OCI-LY7 (cell line): ENCODE data around the gene NPR3. TPM values are rescaled to one million over a fixed set of nuclear protein-coding genes. Genes with fewer than 3 reads are reported as not detected.

Experiments used
- BruUV-seq: library from RNA; stranded (reverse); fragments of 400-500 nt; replicated peaks from 2 replicates; lab custom pipeline; 2021; lab: Mats Ljungman, UMichigan
- CTCF ChIA-PET: fragments of 300-600 bp; sonication (Branson Sonifier 250); formaldehyde crosslinking; loops from one replicate; lab custom pipeline; 2022; ENCODE audit warnings: antibody characterized with exemption; ENCODE audit not compliant: unreplicated experiment; lab: Charles Lee
- POLR2A ChIA-PET: fragments of 300-600 bp; sonication (Branson Sonifier 250); formaldehyde crosslinking; loops from one replicate; lab custom pipeline; 2022; ENCODE audit warnings: antibody characterized with exemption; lab: Charles Lee
- DNase-seq: peaks from one replicate; pipeline ENCODE4 v3.0.0-alpha.2; 2015; ENCODE audit warnings: low spot score
- H2AFZ ChIP-seq: fragments of 200-600 bp; sonication (generic), shearing (Covaris generic); 2 replicates; pipeline ENCODE4 v1.6.1; 2014; ENCODE audit warnings: mild to moderate bottlenecking, antibody characterized with exemption, low read length, moderate library complexity
- H3K27ac ChIP-seq: fragments of 200-600 bp; sonication (generic); 2 replicates; pipeline ENCODE4 v1.5.1; 2014; ENCODE audit warnings: mixed run types, low read depth, mild to moderate bottlenecking, moderate library complexity, low read length, inconsistent platforms; ENCODE audit not compliant: poor library complexity, severe bottlenecking
- H3K36me3 ChIP-seq: fragments of 200-600 bp; sonication (generic); 2 replicates; pipeline ENCODE4 v1.6.1; 2014; ENCODE audit warnings: mild to moderate bottlenecking, antibody characterized with exemption, low read length, moderate library complexity, mixed read lengths; ENCODE audit not compliant: insufficient read depth
- H3K4me1 ChIP-seq: fragments of 200-600 bp; sonication (generic); 2 replicates; pipeline ENCODE4 v1.5.1; 2014; ENCODE audit warnings: mild to moderate bottlenecking, low read length; ENCODE audit not compliant: insufficient read depth, poor library complexity, severe bottlenecking
- H3K4me2 ChIP-seq: fragments of 200-600 bp; sonication (generic); 2 replicates; pipeline ENCODE4 v1.6.1; 2014; ENCODE audit warnings: mild to moderate bottlenecking, low read length
- H3K4me3 ChIP-seq: fragments of 200-600 bp; sonication (generic); 2 replicates; pipeline ENCODE4 v1.5.1; 2014; ENCODE audit warnings: mild to moderate bottlenecking, low read depth, low read length; ENCODE audit not compliant: poor library complexity, severe bottlenecking
- H3K79me2 ChIP-seq: fragments of 200-600 bp; sonication (generic); 2 replicates; pipeline ENCODE4 v1.6.1; 2016; ENCODE audit warnings: low read depth, mild to moderate bottlenecking, low read length, moderate library complexity, mixed read lengths; ENCODE audit not compliant: insufficient read depth
- H3K9me2 ChIP-seq: fragments of 200-600 bp; sonication (generic); 2 replicates; pipeline ENCODE4 v1.6.1; 2016; ENCODE audit warnings: mild to moderate bottlenecking, low read length, mixed read lengths; ENCODE audit not compliant: insufficient read depth
- H3K9me3 ChIP-seq: fragments of 200-600 bp; sonication (generic); 2 replicates; pipeline ENCODE4 v1.6.1; 2014; ENCODE audit warnings: mild to moderate bottlenecking, mixed run types, low read length, mixed read lengths
- H4K20me1 ChIP-seq: fragments of 200-600 bp; sonication (generic); 2 replicates; pipeline ENCODE4 v1.6.1; 2014; ENCODE audit warnings: mild to moderate bottlenecking, antibody characterized with exemption, low read length, moderate library complexity, mixed read lengths; ENCODE audit not compliant: insufficient read depth
- EZH2phosphoT487 ChIP-seq: fragments of 200-600 bp; sonication (generic); IDR thresholded peaks from 2 replicates; pipeline ENCODE4 v1.6.1; 2018; ENCODE audit warnings: low read depth, borderline replicate concordance, mild to moderate bottlenecking, mixed run types, antibody characterized with exemption, low read length, moderate library complexity, mixed read lengths
- intact Hi-C: fragments of 100-400 bp; cut with micrococcal nuclease; formaldehyde crosslinking; loops from one replicate; pipeline ENCODE4 v1.10.0; 2022; ENCODE audit not compliant: unreplicated experiment
- total RNA-seq, 2 experiments: library from RNA; depleted of rRNA in 1 of 2; stranded (reverse); fragments of >200 nt in 1 of 2; shearing (Covaris generic) in 1 of 2; gene quantifications; 2 replicates each; pipeline ENCODE4 v1.2.3, GENCODE V29; 2014 to 2022
- TF ChIP-seq, protein P1 (sequence below): fragments of 200-600 bp; sonication (generic); conservative IDR thresholded peaks from 2 replicates; pipeline ENCODE4 v1.5.1; 2014; ENCODE audit warnings: mild to moderate bottlenecking, antibody characterized with exemption, low read length, moderate library complexity, mixed read lengths

NPR3 gene
- total RNA-seq, 2 experiments from 2014 or later, result not detected

DNA sequence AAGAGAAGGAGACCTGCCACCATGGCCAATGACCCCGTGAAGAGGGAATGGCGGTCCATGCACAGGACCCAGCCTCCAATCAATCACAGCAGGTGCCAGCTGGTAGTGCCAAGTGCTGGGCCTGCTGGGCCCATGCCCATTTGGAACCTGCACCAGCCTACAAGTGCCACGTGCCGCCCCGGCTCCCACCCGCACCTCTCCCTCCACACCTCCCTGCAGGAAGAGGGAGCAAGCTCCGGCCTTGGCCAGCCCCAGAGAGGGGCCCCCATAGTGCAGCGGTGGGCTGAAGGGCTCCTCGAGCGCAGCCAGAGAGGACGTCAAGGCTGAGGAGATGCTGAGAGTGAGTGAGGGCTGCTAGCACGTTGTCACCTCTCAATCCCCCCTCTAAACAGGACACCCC, 37.8 kb upstream of the NPR3 start:
- H3K4me3 ChIP-seq, result no peak overlapping the region
- H3K4me1 ChIP-seq, result no peaks in the 10 kb centered on the region
- no peaks in the 10 kb centered on the region for H3K79me2 ChIP-seq
- CTCF ChIA-PET, result no interaction called here
- H3K9me3 ChIP-seq, result no peaks in the 10 kb centered on the region
- H3K36me3 ChIP-seq, result no peaks in the 10 kb centered on the region
- POLR2A ChIA-PET, result interaction anchor here (0.6 kb wide), 1 partner anchor 1398 kb away, joined by 3 read pairs; no protein-coding TSS in a partner anchor
- H2AFZ ChIP-seq, result no peak overlapping the region
- TF ChIP-seq, protein P1, sequence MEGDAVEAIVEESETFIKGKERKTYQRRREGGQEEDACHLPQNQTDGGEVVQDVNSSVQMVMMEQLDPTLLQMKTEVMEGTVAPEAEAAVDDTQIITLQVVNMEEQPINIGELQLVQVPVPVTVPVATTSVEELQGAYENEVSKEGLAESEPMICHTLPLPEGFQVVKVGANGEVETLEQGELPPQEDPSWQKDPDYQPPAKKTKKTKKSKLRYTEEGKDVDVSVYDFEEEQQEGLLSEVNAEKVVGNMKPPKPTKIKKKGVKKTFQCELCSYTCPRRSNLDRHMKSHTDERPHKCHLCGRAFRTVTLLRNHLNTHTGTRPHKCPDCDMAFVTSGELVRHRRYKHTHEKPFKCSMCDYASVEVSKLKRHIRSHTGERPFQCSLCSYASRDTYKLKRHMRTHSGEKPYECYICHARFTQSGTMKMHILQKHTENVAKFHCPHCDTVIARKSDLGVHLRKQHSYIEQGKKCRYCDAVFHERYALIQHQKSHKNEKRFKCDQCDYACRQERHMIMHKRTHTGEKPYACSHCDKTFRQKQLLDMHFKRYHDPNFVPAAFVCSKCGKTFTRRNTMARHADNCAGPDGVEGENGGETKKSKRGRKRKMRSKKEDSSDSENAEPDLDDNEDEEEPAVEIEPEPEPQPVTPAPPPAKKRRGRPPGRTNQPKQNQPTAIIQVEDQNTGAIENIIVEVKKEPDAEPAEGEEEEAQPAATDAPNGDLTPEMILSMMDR, result no peak
- TF ChIP-seq EZH2phosphoT487, result no peak
- DNase-seq, result no peak
- intact Hi-C loops, result no loop called here
- BruUV-seq, result no TSS peak
- no peaks in the 10 kb centered on the region for H4K20me1 ChIP-seq
- no peak overlapping the region for H3K27ac ChIP-seq
- no peaks in the 10 kb centered on the region for H3K9me2 ChIP-seq
- no peak overlapping the region for H3K4me2 ChIP-seq

DNA sequence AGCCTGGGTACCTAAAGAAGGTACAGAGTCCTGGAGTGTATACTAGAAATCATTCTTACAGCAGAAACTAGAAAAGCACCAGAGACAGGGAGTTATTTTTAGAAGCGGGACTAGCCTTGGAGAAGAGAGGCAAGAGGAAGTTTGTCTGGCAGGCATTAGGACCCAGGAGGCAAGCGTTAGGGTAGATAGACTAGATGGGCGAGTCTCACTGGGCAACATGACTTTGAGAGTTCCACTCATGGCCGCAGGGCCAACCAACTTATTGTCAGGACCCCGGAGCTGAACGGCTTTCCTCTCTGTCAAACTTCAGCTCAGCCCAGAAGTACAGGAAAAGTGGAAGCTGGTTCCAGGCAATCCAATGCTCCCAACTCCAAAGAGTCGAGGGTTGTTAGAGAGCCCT, 34.1 kb upstream of the NPR3 start:
- Histone ChIP-seq H3K36me3 (no peaks in the 10 kb centered on the region), H2AFZ (no peak overlapping the region), H3K4me2 (no peak overlapping the region), H3K9me3 (no peaks in the 10 kb centered on the region), H3K79me2 (no peaks in the 10 kb centered on the region), H3K9me2 (no peaks in the 10 kb centered on the region), H3K27ac (no peak overlapping the region), H3K4me3 (no peak overlapping the region), H3K4me1 (no peaks in the 10 kb centered on the region), H4K20me1 (no peaks in the 10 kb centered on the region)
- intact Hi-C loops, result no loop called here
- BruUV-seq, result no TSS peak
- POLR2A ChIA-PET, result no interaction called here
- TF ChIP-seq, protein P1, result no peak
- no peak for TF ChIP-seq EZH2phosphoT487
- DNase-seq, result no peak
- CTCF ChIA-PET, result no interaction called here

DNA sequence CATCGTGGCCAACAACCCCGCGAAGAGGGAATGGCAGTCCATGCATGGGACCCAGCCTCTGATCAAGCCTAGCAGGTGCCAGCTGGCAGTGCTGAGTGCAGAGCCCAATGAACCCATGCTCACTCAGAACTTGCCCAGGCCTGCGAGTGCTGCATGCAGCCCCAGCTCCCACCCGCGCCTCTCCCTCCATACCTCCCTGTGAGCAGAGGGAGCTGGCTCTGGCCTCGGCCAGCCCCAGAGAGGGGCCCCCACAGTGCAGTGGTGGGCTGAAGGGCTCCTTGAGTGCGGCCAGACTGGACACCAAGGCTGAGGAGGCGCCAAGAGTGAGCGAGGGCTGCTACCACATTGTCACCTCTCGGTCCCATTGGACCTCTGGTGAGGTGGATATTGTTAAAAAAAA, 32.6 kb upstream of the NPR3 start:
- H3K9me3 ChIP-seq, result no peaks in the 10 kb centered on the region
- H3K4me3 ChIP-seq, result no peak overlapping the region
- no peaks in the 10 kb centered on the region for H4K20me1 ChIP-seq
- H3K27ac ChIP-seq, result no peak overlapping the region
- ChIA-PET POLR2A (no interaction called here), CTCF (no interaction called here)
- H3K4me2 ChIP-seq, result no peak overlapping the region
- H3K9me2 ChIP-seq, result no peaks in the 10 kb centered on the region
- no peaks in the 10 kb centered on the region for H3K79me2 ChIP-seq
- no peak overlapping the region for H2AFZ ChIP-seq
- H3K4me1 ChIP-seq, result no peaks in the 10 kb centered on the region
- no peak for DNase-seq
- intact Hi-C loops, result no loop called here
- TF ChIP-seq EZH2phosphoT487, result no peak
- TF ChIP-seq, protein P1, result no peak
- H3K36me3 ChIP-seq, result no peaks in the 10 kb centered on the region
- no TSS peak for BruUV-seq
